GM12878 (cell line): ENCODE measurements around the gene TSFM. TPM values are rescaled to one million over a fixed set of nuclear protein-coding genes. Genes with fewer than 3 reads are reported as not detected.

Source experiments
- ATAC-seq: fragments of 200-7000 bp; cut with Tn5 transposase; 3 replicates; pipeline ENCODE4 v1.9.1; 2020; ENCODE audit warnings: mild to moderate bottlenecking, moderate library complexity
- BruUV-seq: library from RNA; stranded (reverse); fragments of 400-500 nt; replicated peaks from 2 replicates; lab custom pipeline; 2021; lab: Mats Ljungman, UMichigan
- CTCF ChIA-PET: fragments of 300-600 bp; sonication (Branson Sonifier 250); formaldehyde crosslinking; extraction: SDS; loops from one replicate; lab custom pipeline; 2021; ENCODE audit warnings: inconsistent platforms; lab: Yijun Ruan, JAX
- POLR2A ChIA-PET: fragments of 350-600 bp; formaldehyde crosslinking; extraction: SDS; loops from one replicate; lab custom pipeline; 2021; ENCODE audit warnings: inconsistent platforms; lab: Charles Lee
- RAD21 ChIA-PET: fragments of 300-600 bp; sonication (Branson Sonifier 250); formaldehyde crosslinking; loops from one replicate; lab custom pipeline; 2023; ENCODE audit warnings: antibody characterized with exemption; ENCODE audit not compliant: unreplicated experiment; lab: Charles Lee
- SMC1A ChIA-PET: fragments of 300-600 bp; sonication (Branson Sonifier 250); formaldehyde crosslinking; loops from one replicate; lab custom pipeline; 2023; ENCODE audit not compliant: unreplicated experiment, uncharacterized antibody; lab: Charles Lee
- DNase-seq: peaks from one replicate; pipeline ENCODE4 v3.0.0-alpha.2; 2011; ENCODE audit warnings: low read depth, low spot score
- FAIRE-seq: peaks from 3 replicates; lab custom pipeline; 2011; peaks lifted over from hg19 to GRCh38; lab: Jason Lieb, UNC
- H2AFZ ChIP-seq: 2 replicates; pipeline ENCODE4 v1.6.0; 2011; ENCODE audit warnings: low read depth, low read length, control low read depth; ENCODE audit not compliant: control insufficient read depth
- H3K27ac ChIP-seq: 2 replicates; pipeline ENCODE4 v1.5.1; 2011; ENCODE audit warnings: control low read depth; ENCODE audit not compliant: control insufficient read depth, insufficient read depth
- H3K27me3 ChIP-seq, 2 experiments: replicated peaks in 1 of 2; 2 replicates each; pipeline versions ENCODE4 v1.6.0 to v1.6.1; 2011; ENCODE audit warnings: low read length in 1 of 2; ENCODE audit not compliant: control insufficient read depth in 2 of 2, insufficient read depth in 2 of 2
- H3K36me3 ChIP-seq, 2 experiments: 2 replicates each; pipeline ENCODE4 v1.5.1; 2011; ENCODE audit warnings: low read length in 1 of 2; ENCODE audit not compliant: control insufficient read depth in 2 of 2, insufficient read depth in 2 of 2
- H3K4me1 ChIP-seq: 2 replicates; pipeline ENCODE4 v1.6.1; 2011; ENCODE audit warnings: mild to moderate bottlenecking, low read length, moderate library complexity, mixed read lengths; ENCODE audit not compliant: control insufficient read depth, insufficient read depth
- H3K4me2 ChIP-seq: 2 replicates; pipeline ENCODE4 v1.6.0; 2011; ENCODE audit warnings: control low read depth; ENCODE audit not compliant: control insufficient read depth, insufficient read depth
- H3K4me3 ChIP-seq: fragments of 200-600 bp; sonication (generic); 2 replicates; pipeline ENCODE4 v1.5.1; 2016
- H3K79me2 ChIP-seq: 2 replicates; pipeline ENCODE4 v1.6.0; 2011; ENCODE audit warnings: low read length; ENCODE audit not compliant: control insufficient read depth, insufficient read depth
- H3K9ac ChIP-seq: 2 replicates; pipeline ENCODE4 v1.8.0; 2011; ENCODE audit warnings: low read length, control low read depth, mixed read lengths; ENCODE audit not compliant: control insufficient read depth, insufficient read depth
- H3K9me3 ChIP-seq: replicated peaks from 3 replicates; pipeline ENCODE4 v1.5.1; 2011; ENCODE audit warnings: mild to moderate bottlenecking, low read length; ENCODE audit not compliant: control insufficient read depth, insufficient read depth
- H4K20me1 ChIP-seq: 2 replicates; pipeline ENCODE4 v1.6.0; 2011; ENCODE audit not compliant: control insufficient read depth, insufficient read depth
- BRCA1 ChIP-seq: IDR thresholded peaks from 2 replicates; pipeline ENCODE4 v1.6.1; 2011; ENCODE audit warnings: low read depth, low read length, improper control_type of control experiment
- CREB1 ChIP-seq: IDR thresholded peaks from 2 replicates; pipeline ENCODE4 v1.6.1; 2012; ENCODE audit warnings: low read depth, mild to moderate bottlenecking, inconsistent platforms
- IRF5 ChIP-seq: fragments of 450-650 bp; IDR thresholded peaks from 2 replicates; pipeline ENCODE4 v1.6.1; 2017; ENCODE audit warnings: borderline replicate concordance
- JUND ChIP-seq: IDR thresholded peaks from 2 replicates; pipeline ENCODE4 v1.6.1; 2012; ENCODE audit warnings: low read depth, mild to moderate bottlenecking, low read length, improper control_type of control experiment, moderate library complexity
- KAT2A ChIP-seq: conservative IDR thresholded peaks from 2 replicates; pipeline ENCODE4 v1.6.1; 2011; ENCODE audit warnings: low read depth, low read length; ENCODE audit not compliant: control insufficient read depth
- MEF2B ChIP-seq: fragments of 450-650 bp; IDR thresholded peaks from 2 replicates; pipeline ENCODE4 v1.6.1; 2018; ENCODE audit warnings: mild to moderate bottlenecking, moderate library complexity; ENCODE audit not compliant: partially characterized antibody, poor library complexity, severe bottlenecking
- PAX8 ChIP-seq: fragments of 450-650 bp; IDR thresholded peaks from 2 replicates; pipeline ENCODE4 v1.6.1; 2017; ENCODE audit warnings: mild to moderate bottlenecking, moderate library complexity
- RAD21 ChIP-seq: IDR thresholded peaks from 2 replicates; pipeline ENCODE4 v1.6.1; 2011; ENCODE audit warnings: mild to moderate bottlenecking, low read depth, low read length, moderate library complexity; ENCODE audit not compliant: insufficient read depth
- SMARCA5 ChIP-seq: fragments of 450-650 bp; IDR thresholded peaks from 2 replicates; pipeline ENCODE4 v1.6.1; 2017; ENCODE audit warnings: mild to moderate bottlenecking
- SREBF1 ChIP-seq: IDR thresholded peaks from 2 replicates; pipeline ENCODE4 v1.6.1; 2012; ENCODE audit warnings: mild to moderate bottlenecking, low read length
- STAT3 ChIP-seq: IDR thresholded peaks from 2 replicates; pipeline ENCODE4 v1.6.1; 2011; ENCODE audit warnings: low read depth, low read length, improper control_type of control experiment
- SUPT20H ChIP-seq: IDR thresholded peaks from 2 replicates; pipeline ENCODE4 v1.6.1; 2011; ENCODE audit warnings: low read depth, mild to moderate bottlenecking, low read length, moderate library complexity, borderline replicate concordance; ENCODE audit not compliant: control insufficient read depth
- TARDBP ChIP-seq: IDR thresholded peaks from 2 replicates; pipeline ENCODE4 v1.6.1; 2016; ENCODE audit warnings: borderline replicate concordance
- TCF3 ChIP-seq: IDR thresholded peaks from 2 replicates; pipeline ENCODE4 v1.6.1; 2012; ENCODE audit warnings: low read depth, mild to moderate bottlenecking, low read length, borderline replicate concordance; ENCODE audit not compliant: insufficient read depth
- TCF7 ChIP-seq: IDR thresholded peaks from 2 replicates; pipeline ENCODE4 v1.6.1; 2014; ENCODE audit warnings: antibody characterized with exemption, borderline replicate concordance
- WGBS: methylation state at CpG from one replicate; pipeline ENCODE4 v1.1.6; 2016; ENCODE audit warnings: low lambda C conversion rate; ENCODE audit not compliant: insufficient replicate concordance, insufficient coverage; ENCODE audit errors: missing lambda C conversion rate; 5-methylcytosine and 5-hydroxymethylcytosine counted together
- in situ Hi-C: fragments of 300-500 bp; cut with MboI; formaldehyde crosslinking; loops from 9 replicates; pipeline ENCODE4 v1.14.3; 2018; ENCODE audit warnings: mixed read lengths
- intact Hi-C: fragments of 100-400 bp; cut with micrococcal nuclease; formaldehyde crosslinking; loops from one replicate; pipeline ENCODE4 v1.14.2; 2022; ENCODE audit not compliant: unreplicated experiment
- polyA plus RNA-seq, 11 experiments: library from polyadenylated mRNA; depleted of rRNA in 4 of 11; unstranded in 6 of 11; stranded (reverse) in 5 of 11; fragments of >200 nt; fragmentation: Nextera tagmentation in 4 of 11; fragmentation: Illumina TruSeq in 1 of 11; extraction: Ambion mirVana in 4 of 11; extraction: Trizol in 1 of 11; gene quantifications; 1 replicate in 1 of 11; 2 replicates in 10 of 11; pipeline versions ENCODE4 v1.2.1 to v1.2.3, GENCODE V29; 2011 to 2016; ENCODE audit warnings: inconsistent platforms in 2 of 11, missing spikeins in 2 of 11, low read depth in 1 of 11
- total RNA-seq, 4 experiments: library from RNA; depleted of rRNA in 3 of 4; stranded (reverse); fragments of >200 nt in 3 of 4; fragmentation: Illumina TruSeq in 1 of 4; extraction: Trizol in 1 of 4; gene quantifications; 2 replicates each; pipeline versions ENCODE4 v1.2.1 to v1.2.3, GENCODE V29; 2013 to 2021
- TF ChIP-seq, protein P1 (sequence below): fragments of 450-650 bp; IDR thresholded peaks from 2 replicates; pipeline ENCODE4 v1.6.1; 2017; ENCODE audit warnings: low read depth, mild to moderate bottlenecking, moderate library complexity

Gene TSFM
- total and polyA plus RNA-seq, 10 of the 15 experiments (the other 5 are each of a cell fraction or from before 2014, with no cell fraction given): 36.7 to 132 (median 45.6) TPM

- TF ChIP-seq, protein P1, sequence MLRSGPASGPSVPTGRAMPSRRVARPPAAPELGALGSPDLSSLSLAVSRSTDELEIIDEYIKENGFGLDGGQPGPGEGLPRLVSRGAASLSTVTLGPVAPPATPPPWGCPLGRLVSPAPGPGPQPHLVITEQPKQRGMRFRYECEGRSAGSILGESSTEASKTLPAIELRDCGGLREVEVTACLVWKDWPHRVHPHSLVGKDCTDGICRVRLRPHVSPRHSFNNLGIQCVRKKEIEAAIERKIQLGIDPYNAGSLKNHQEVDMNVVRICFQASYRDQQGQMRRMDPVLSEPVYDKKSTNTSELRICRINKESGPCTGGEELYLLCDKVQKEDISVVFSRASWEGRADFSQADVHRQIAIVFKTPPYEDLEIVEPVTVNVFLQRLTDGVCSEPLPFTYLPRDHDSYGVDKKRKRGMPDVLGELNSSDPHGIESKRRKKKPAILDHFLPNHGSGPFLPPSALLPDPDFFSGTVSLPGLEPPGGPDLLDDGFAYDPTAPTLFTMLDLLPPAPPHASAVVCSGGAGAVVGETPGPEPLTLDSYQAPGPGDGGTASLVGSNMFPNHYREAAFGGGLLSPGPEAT: no peak
- no peak for TF ChIP-seq CREB1
- no peak for TF ChIP-seq BRCA1
- no peak for TF ChIP-seq KAT2A
- TF ChIP-seq SREBF1: no peak
- no peak for TF ChIP-seq RAD21
- TF ChIP-seq MEF2B: no peak
- TF ChIP-seq TCF3: no peak
Observed at GRCh38 chr12:57829025-57829777, 46.6 kb downstream of the TSFM start (continued).

DNA sequence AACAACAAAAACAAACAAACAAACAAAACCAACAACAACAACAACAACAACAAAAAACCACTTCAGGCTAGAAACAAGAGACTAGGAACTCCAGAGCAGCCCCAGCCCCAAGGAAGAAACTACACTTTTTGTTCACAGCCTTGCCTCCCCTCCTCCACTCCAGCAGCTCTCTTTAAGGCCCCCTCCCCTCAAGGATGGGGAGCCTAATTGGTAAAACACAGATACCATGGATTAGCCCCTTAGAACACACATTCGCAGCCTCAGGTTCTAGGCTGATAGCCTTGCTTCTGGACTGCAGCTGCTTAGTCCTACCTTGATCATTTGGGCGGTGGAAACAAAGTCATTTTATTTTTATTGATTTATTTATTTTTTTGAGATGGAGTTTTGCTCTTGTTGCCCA lies 47.8 kb downstream of the TSFM start:
- H3K36me3 ChIP-seq: peaks cover 25 to 29% of the 10 kb centered on the region in 2 experiments
- ChIA-PET CTCF (interaction anchor here (1.1 to 2.7 kb wide), 5 partner anchors 13 to 75 kb away, joined by 4 to 18 read pairs (median 9); no protein-coding TSS in a partner anchor), SMC1A (interaction anchor here (0.7 to 1.5 kb wide), 3 partner anchors 69 to 75 kb away, joined by 3 to 8 read pairs (median 3); no protein-coding TSS in a partner anchor), RAD21 (interaction anchor here (1.7 to 1.9 kb wide), 2 partner anchors 67 to 68 kb away, joined by 5 to 7 read pairs; no protein-coding TSS in a partner anchor), POLR2A (interaction anchor here (0.5 kb wide), 1 partner anchor 26 kb away, joined by 3 read pairs; no protein-coding TSS in a partner anchor)
- FAIRE-seq (no peak), ATAC-seq (no peak), DNase-seq (no peak)
- WGBS: 100% methylated on average over 2 of the region's 2 CpGs
- H3K27ac ChIP-seq: no peak overlapping the region
- H3K27me3 ChIP-seq: no peaks in the 10 kb centered on the region
- in situ Hi-C loops: no loop called here
- H4K20me1 ChIP-seq: peaks cover 8% of the 10 kb centered on the region
- peaks cover 38% of the 10 kb centered on the region for H3K79me2 ChIP-seq
- no TSS peak for BruUV-seq
- H2AFZ ChIP-seq: no peak overlapping the region
- intact Hi-C loops: loop anchor here (5.0 kb wide), 1 partner anchor 73 kb away; the partner anchor contains the start of gene MARCHF9
- no peak overlapping the region for H3K4me3 ChIP-seq
- no peak overlapping the region for H3K9ac ChIP-seq
- H3K4me1 ChIP-seq: peaks cover 40% of the 10 kb centered on the region
- no peak overlapping the region for H3K4me2 ChIP-seq
- H3K9me3 ChIP-seq: no peaks in the 10 kb centered on the region
- TF ChIP-seq TARDBP (no peak), TCF7 (no peak), IRF5 (no peak), SMARCA5 (no peak), PAX8 (no peak), JUND (no peak), STAT3 (no peak), SUPT20H (no peak)
